ENCODE measurements around the gene EML4.

GRCh38 chr2:42261518-42262195, 92.5 kb downstream of the EML4 start:
- TF ChIP-seq CTCF (conservative IDR thresholded peaks at IDR 0.05; ENCODE audit: low read depth, low read length) (no peak), EZH2 (IDR thresholded peaks at IDR 0.05; ENCODE audit: low read length, unreplicated experiment) (no peak), EZH2phosphoT487 (IDR thresholded peaks at IDR 0.05; ENCODE audit: borderline replicate concordance, low read length) (no peak)
